ENCODE results near the gene TRIM65. TPM values are rescaled to one million over a fixed set of nuclear protein-coding genes. Genes with fewer than 3 reads are reported as not detected.
A peak's percentile ranks its signal among the peaks of the same experiment; 100 is the strongest.

TRIM65 gene
- total and polyA plus RNA-seq, 2 of the 13 experiments (the other 11 are each of a cell fraction or from before 2014, with no cell fraction given): 10.3 to 22.4 TPM

DNA sequence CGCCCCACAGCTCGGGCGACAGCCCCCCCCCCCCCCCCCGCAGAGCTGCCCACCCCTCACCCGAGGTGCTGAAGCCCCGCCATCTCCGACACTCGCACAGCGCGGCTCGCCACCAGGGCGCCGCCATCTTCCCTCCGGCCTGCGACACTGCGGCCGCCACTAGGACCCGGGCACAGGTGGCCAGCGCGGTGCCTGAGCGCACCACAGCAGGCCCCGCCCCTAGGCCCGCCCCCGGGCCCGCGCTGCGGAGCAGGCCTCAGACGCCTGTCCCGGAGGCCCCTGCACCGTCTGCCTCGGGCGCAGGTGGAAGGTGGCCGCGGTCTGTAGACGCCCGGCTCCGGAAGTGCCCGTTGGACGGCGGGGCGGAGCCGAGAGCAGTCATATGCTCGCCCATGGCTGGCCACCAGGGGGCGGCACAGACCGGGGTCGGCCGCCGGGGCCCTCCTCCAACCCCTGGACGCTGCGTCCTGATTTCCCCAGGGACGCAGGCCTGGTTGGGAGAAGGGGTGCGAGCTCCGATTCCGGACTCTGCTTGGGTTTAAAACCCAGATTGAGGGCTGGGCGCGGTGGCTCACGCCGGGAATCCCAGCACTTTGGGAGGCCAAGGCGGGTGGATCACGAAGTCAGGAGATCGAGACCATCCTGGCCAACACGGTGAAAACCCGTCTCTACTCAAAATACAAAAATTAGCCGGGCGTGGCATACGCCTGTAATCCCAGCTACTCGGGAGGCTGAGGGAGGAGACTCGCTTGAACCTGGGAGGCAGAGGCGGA is 8.2 kb upstream of the TRIM65 start, which contains the start of gene MRPL38 (continued):
- TF ChIP-seq, protein P1, sequence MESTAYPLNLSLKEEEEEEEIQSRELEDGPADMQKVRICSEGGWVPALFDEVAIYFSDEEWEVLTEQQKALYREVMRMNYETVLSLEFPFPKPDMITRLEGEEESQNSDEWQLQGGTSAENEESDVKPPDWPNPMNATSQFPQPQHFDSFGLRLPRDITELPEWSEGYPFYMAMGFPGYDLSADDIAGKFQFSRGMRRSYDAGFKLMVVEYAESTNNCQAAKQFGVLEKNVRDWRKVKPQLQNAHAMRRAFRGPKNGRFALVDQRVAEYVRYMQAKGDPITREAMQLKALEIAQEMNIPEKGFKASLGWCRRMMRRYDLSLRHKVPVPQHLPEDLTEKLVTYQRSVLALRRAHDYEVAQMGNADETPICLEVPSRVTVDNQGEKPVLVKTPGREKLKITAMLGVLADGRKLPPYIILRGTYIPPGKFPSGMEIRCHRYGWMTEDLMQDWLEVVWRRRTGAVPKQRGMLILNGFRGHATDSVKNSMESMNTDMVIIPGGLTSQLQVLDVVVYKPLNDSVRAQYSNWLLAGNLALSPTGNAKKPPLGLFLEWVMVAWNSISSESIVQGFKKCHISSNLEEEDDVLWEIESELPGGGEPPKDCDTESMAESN (CRISPR knock-in tag; conservative IDR thresholded peaks at IDR 0.05): peak; percentile 99
- TF ChIP-seq, protein P2, sequence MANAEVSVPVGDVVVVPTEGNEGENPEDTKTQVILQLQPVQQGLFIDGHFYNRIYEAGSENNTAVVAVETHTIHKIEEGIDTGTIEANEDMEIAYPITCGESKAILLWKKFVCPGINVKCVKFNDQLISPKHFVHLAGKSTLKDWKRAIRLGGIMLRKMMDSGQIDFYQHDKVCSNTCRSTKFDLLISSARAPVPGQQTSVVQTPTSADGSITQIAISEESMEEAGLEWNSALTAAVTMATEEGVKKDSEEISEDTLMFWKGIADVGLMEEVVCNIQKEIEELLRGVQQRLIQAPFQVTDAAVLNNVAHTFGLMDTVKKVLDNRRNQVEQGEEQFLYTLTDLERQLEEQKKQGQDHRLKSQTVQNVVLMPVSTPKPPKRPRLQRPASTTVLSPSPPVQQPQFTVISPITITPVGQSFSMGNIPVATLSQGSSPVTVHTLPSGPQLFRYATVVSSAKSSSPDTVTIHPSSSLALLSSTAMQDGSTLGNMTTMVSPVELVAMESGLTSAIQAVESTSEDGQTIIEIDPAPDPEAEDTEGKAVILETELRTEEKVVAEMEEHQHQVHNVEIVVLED (CRISPR knock-in tag; IDR thresholded peaks at IDR 0.05; ENCODE audit: borderline replicate concordance): peak; percentile 91
- no peak for TF ChIP-seq ZNF383 (CRISPR knock-in tag; IDR thresholded peaks at IDR 0.05; ENCODE audit: borderline replicate concordance)
- peak; percentile 77; the same call in 1 of the 2 replicates for TF ChIP-seq ZNF143 (CRISPR knock-in tag; IDR thresholded peaks at IDR 0.05)
- peak; percentile 55; the same call in 1 of the 2 replicates for TF ChIP-seq GABPA (IDR thresholded peaks at IDR 0.05; ENCODE audit: low read depth, low read length)
- TF ChIP-seq GABPA (CRISPR knock-in tag; IDR thresholded peaks at IDR 0.05; ENCODE audit: low read depth): peak; percentile 81
- TF ChIP-seq, protein P3, sequence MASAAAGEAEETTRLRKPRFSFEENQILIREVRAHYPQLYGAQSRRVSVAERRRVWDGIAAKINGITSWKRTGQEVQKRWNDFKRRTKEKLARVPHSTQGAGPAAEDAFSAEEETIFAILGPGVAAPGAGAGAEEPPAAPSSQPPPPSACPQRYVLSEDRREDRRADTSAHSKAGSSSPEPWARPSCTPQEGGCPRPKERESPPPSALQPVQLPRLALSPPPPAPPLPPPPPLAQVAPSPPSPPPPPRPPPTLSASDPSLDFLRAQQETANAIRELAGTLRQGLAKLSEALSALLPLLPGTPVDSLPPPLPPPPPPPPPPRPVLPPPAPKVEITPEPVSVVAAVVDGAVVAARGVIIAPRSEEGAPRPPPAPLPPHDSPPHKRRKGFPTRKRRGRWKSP (CRISPR knock-in tag; IDR thresholded peaks at IDR 0.05): peak; percentile 94
- TF ChIP-seq ZNF12 (CRISPR knock-in tag; IDR thresholded peaks at IDR 0.05): no peak
- TF ChIP-seq JUND (CRISPR knock-in tag; IDR thresholded peaks at IDR 0.05): no peak; the same call in 1 of the 2 replicates
- TF ChIP-seq, protein P4, sequence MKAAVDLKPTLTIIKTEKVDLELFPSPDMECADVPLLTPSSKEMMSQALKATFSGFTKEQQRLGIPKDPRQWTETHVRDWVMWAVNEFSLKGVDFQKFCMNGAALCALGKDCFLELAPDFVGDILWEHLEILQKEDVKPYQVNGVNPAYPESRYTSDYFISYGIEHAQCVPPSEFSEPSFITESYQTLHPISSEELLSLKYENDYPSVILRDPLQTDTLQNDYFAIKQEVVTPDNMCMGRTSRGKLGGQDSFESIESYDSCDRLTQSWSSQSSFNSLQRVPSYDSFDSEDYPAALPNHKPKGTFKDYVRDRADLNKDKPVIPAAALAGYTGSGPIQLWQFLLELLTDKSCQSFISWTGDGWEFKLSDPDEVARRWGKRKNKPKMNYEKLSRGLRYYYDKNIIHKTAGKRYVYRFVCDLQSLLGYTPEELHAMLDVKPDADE (CRISPR knock-in tag; IDR thresholded peaks at IDR 0.05): 0 out of 2 replicates have a peak, but pooled peaks have one; percentile 63
- TF ChIP-seq, protein P5, sequence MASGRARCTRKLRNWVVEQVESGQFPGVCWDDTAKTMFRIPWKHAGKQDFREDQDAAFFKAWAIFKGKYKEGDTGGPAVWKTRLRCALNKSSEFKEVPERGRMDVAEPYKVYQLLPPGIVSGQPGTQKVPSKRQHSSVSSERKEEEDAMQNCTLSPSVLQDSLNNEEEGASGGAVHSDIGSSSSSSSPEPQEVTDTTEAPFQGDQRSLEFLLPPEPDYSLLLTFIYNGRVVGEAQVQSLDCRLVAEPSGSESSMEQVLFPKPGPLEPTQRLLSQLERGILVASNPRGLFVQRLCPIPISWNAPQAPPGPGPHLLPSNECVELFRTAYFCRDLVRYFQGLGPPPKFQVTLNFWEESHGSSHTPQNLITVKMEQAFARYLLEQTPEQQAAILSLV (CRISPR knock-in tag; IDR thresholded peaks at IDR 0.05; ENCODE audit: borderline replicate concordance): peak; percentile 94
- peak; percentile 91 for TF ChIP-seq TOE1 (CRISPR knock-in tag; IDR thresholded peaks at IDR 0.05)
- peak; percentile 98 for TF ChIP-seq ZNF572 (CRISPR knock-in tag; IDR thresholded peaks at IDR 0.05)
- peak; percentile 85 for TF ChIP-seq GATAD2A (CRISPR knock-in tag; IDR thresholded peaks at IDR 0.05)
- no peak; the same call in 1 of the 2 replicates for TF ChIP-seq SATB2 (CRISPR knock-in tag; IDR thresholded peaks at IDR 0.05)
- no peak for TF ChIP-seq ZNF10 (CRISPR knock-in tag; IDR thresholded peaks at IDR 0.05; ENCODE audit: borderline replicate concordance, low read depth)
- no peak for TF ChIP-seq ZNF83 (CRISPR knock-in tag; IDR thresholded peaks at IDR 0.05; ENCODE audit: borderline replicate concordance)
- TF ChIP-seq STAG1 (CRISPR knock-in tag; IDR thresholded peaks at IDR 0.05): peak; percentile 100
- TF ChIP-seq CC2D1A (CRISPR knock-in tag; IDR thresholded peaks at IDR 0.05): 0 out of 2 replicates have a peak, but pooled peaks have one; percentile 70
- TF ChIP-seq KAT2B (IDR thresholded peaks at IDR 0.05; ENCODE audit: borderline replicate concordance, low read depth, low read length): no peak
- TF ChIP-seq JDP2 (CRISPR knock-in tag; IDR thresholded peaks at IDR 0.05; ENCODE audit: borderline replicate concordance): no peak
- TF ChIP-seq PAX8 (CRISPR knock-in tag; IDR thresholded peaks at IDR 0.05; ENCODE audit: borderline replicate concordance): 0 out of 2 replicates have a peak, but pooled peaks have one; percentile 48
- TF ChIP-seq ZNF891 (CRISPR knock-in tag; IDR thresholded peaks at IDR 0.05): peak; percentile 93
- TF ChIP-seq ZMYM3 (CRISPR knock-in tag; IDR thresholded peaks at IDR 0.05): peak; percentile 88

Measured in HepG2 (cell line).